ENCODE measurements around the gene ADGRF4.

The ADGRF4 gene

DNA sequence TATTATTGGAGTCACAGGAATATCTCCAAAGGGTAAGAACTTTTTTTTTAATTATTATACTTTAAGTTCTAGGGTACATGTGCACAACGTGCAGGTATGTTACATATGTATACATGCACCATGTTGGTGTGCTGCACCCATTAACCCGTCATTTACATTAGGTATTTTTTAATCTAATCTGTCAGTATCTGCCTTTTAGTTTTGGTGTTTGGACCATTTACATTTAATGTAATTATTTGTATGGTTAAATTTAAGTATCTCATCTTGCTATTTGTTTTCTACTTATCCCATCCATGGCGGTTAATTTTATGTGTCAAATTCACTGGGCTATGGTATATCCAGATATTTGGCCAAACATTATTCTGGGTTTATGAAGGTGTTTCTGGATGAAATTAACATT is 68.1 kb downstream of the ADGRF4 start:
- Histone ChIP-seq H3K27me3 (ENCODE audit: low read depth, low read length) (no peaks in the 10 kb centered on the region), H4K20me1 (ENCODE audit: insufficient read depth, low read length) (no peaks in the 10 kb centered on the region), H3K9ac (ENCODE audit: low read length) (no peak overlapping the region), H3K4me1 (ENCODE audit: low read length) (peaks cover 15% of the 10 kb centered on the region), H3K4me2 (ENCODE audit: low read length) (no peak overlapping the region), H2AFZ (ENCODE audit: low read depth, low read length) (no peak overlapping the region), H3K36me3 (replicated peaks; ENCODE audit: low read depth, low read length) (peaks cover 8% of the 10 kb centered on the region), H3K27ac (ENCODE audit: low read length) (no peak overlapping the region), H3K9me3 (ENCODE audit: insufficient read depth, low read length) (peaks cover 9% of the 10 kb centered on the region; the same call in 1 of the 2 replicates), H3K79me2 (ENCODE audit: low read length) (no peaks in the 10 kb centered on the region), H3K4me3 (ENCODE audit: low read length) (no peak overlapping the region)
- TF ChIP-seq, protein P1, sequence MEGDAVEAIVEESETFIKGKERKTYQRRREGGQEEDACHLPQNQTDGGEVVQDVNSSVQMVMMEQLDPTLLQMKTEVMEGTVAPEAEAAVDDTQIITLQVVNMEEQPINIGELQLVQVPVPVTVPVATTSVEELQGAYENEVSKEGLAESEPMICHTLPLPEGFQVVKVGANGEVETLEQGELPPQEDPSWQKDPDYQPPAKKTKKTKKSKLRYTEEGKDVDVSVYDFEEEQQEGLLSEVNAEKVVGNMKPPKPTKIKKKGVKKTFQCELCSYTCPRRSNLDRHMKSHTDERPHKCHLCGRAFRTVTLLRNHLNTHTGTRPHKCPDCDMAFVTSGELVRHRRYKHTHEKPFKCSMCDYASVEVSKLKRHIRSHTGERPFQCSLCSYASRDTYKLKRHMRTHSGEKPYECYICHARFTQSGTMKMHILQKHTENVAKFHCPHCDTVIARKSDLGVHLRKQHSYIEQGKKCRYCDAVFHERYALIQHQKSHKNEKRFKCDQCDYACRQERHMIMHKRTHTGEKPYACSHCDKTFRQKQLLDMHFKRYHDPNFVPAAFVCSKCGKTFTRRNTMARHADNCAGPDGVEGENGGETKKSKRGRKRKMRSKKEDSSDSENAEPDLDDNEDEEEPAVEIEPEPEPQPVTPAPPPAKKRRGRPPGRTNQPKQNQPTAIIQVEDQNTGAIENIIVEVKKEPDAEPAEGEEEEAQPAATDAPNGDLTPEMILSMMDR (IDR thresholded peaks at IDR 0.05; ENCODE audit: low read depth, low read length), result no peak
- TF ChIP-seq EZH2phosphoT487 (IDR thresholded peaks at IDR 0.05; ENCODE audit: low read depth), result no peak

DNA sequence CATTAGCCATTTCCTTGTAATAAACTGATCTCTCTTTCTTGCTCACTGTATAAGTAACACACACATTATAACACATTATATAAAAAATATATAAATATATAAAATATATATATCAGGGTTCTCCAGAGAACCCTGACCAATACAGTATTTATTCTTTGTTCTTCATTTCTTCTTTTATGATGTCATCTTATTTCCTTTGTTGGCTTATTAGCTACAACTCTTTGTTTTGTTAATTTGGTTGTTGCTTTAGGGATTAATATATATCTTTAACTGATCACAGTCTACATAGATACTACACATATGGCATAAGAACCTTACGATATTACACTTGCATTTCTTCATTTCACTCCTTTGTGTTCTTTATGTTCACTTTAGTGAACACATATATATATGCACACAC is 68.7 kb downstream of the ADGRF4 start:
- no peak overlapping the region for H3K4me3 ChIP-seq (ENCODE audit: low read length)
- no peak overlapping the region for H3K27ac ChIP-seq (ENCODE audit: low read length)
- H3K79me2 ChIP-seq (ENCODE audit: low read length), result no peaks in the 10 kb centered on the region
- H3K9me3 ChIP-seq (ENCODE audit: insufficient read depth, low read length), result peaks cover 9% of the 10 kb centered on the region; the same call in 1 of the 2 replicates
- H3K4me2 ChIP-seq (ENCODE audit: low read length), result no peak overlapping the region
- H3K27me3 ChIP-seq (ENCODE audit: low read depth, low read length), result no peaks in the 10 kb centered on the region
- peaks cover 9% of the 10 kb centered on the region for H3K4me1 ChIP-seq (ENCODE audit: low read length)
- H4K20me1 ChIP-seq (ENCODE audit: insufficient read depth, low read length), result no peaks in the 10 kb centered on the region
- no peak overlapping the region for H2AFZ ChIP-seq (ENCODE audit: low read depth, low read length)
- peaks cover 5% of the 10 kb centered on the region for H3K36me3 ChIP-seq (replicated peaks; ENCODE audit: low read depth, low read length)
- H3K9ac ChIP-seq (ENCODE audit: low read length), result no peak overlapping the region
- no peak for TF ChIP-seq EZH2phosphoT487 (IDR thresholded peaks at IDR 0.05; ENCODE audit: low read depth)
- TF ChIP-seq, protein P1 (IDR thresholded peaks at IDR 0.05; ENCODE audit: low read depth, low read length), result no peak

DNA sequence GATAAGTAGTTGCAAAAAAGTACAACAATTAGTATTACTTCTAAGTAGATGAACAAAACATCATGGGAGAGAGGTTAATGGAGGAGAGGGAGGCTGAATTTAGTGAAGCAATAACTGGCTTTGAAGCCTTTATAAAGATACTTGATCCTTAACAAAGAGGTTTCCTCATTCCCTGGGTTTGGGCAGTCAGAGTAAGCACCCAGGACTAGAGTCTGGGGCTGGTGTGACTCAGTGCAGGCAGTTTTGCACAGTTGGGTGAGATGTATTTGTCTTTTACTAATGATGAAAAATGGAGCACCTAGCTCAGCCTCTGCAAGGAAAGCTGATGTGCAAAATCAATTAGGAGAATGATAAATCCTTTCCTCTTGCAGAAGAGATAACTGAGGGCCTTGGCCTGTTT is 71.6 kb downstream of the ADGRF4 start:
- no peaks in the 10 kb centered on the region for H3K27me3 ChIP-seq (ENCODE audit: low read depth, low read length)

More for the DNA sequence above, 71.6 kb downstream of the ADGRF4 start:
- H3K9ac ChIP-seq (ENCODE audit: low read length), result no peak overlapping the region
- H3K79me2 ChIP-seq (ENCODE audit: low read length), result no peaks in the 10 kb centered on the region
- no peak overlapping the region for H3K27ac ChIP-seq (ENCODE audit: low read length)
- no peaks in the 10 kb centered on the region for H4K20me1 ChIP-seq (ENCODE audit: insufficient read depth, low read length)
- no peak overlapping the region for H3K4me2 ChIP-seq (ENCODE audit: low read length)
- H3K9me3 ChIP-seq (ENCODE audit: insufficient read depth, low read length), result peaks cover 9% of the 10 kb centered on the region; the same call in 1 of the 2 replicates
- H3K36me3 ChIP-seq (replicated peaks; ENCODE audit: low read depth, low read length), result no peaks in the 10 kb centered on the region
- H3K4me3 ChIP-seq (ENCODE audit: low read length), result no peak overlapping the region
- no peak for TF ChIP-seq EZH2phosphoT487 (IDR thresholded peaks at IDR 0.05; ENCODE audit: low read depth)
- TF ChIP-seq, protein P1 (IDR thresholded peaks at IDR 0.05; ENCODE audit: low read depth, low read length), result no peak
- peaks cover 11% of the 10 kb centered on the region for H3K4me1 ChIP-seq (ENCODE audit: low read length)
- H2AFZ ChIP-seq (ENCODE audit: low read depth, low read length), result no peak overlapping the region

All from OCI-LY3 (cell line).